ENCODE measurements around the gene PFDN2. TPM values are rescaled to one million over a fixed set of nuclear protein-coding genes. Genes with fewer than 3 reads are reported as not detected.

PFDN2 gene
- total RNA-seq, 2 experiments from 2014 or later = 66.3 to 68.0 TPM

DNA sequence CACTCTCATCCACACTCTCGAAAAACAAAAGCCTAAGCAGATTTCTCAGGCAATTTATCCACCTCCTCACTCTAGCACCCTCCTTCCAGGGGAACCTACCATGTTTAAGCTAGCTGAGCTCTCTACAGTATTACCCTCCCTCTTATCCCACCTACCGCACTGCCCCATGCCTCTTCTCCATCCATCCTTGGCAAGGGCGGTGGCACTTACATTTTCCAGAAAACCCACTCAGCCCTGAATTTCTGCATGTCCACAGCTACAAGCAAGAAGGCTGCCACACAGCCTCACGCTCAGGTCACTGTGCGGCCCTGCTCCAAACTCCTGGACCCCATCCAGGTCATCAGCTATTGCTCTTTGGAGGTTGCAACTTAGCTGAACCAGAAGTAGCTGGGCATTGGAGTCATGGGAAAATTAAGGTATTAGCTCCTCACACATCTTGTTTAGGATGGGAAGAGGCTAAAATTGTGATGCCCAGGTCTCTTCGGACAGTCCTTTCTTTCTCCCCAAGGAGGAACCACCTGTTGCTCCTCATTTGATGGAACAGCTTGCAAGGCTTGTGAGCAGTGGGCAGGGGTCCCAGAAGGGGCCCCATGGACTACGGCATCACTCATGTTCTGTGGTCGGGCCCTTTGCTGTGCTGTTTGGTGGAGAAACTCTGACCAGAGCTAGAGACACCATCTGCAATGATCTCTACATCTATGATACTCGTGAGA, 18.6 kb downstream of the PFDN2 start:
- Mint-ChIP-seq H3K27ac (peak overlapping the region; percentile 64), H3K4me1 (ENCODE audit: low read depth) (peaks cover 28% of the 10 kb centered on the region), H3K9me3 (ENCODE audit: insufficient read depth) (no peaks in the 10 kb centered on the region), H3K36me3 (ENCODE audit: low read depth) (peaks cover 29% of the 10 kb centered on the region), H3K27me3 (ENCODE audit: low read depth) (peaks cover 2% of the 10 kb centered on the region), H3K4me3 (peak overlapping the region; percentile 74)
- DNase-seq (no peak), ATAC-seq (no peak)
- POLR2A ChIA-PET = interaction anchor here (0.6 to 6.0 kb wide), 8 partner anchors 29 to 719 kb away, joined by 3 to 86 read pairs (median 5); partner anchors contain the start of genes ARHGAP30, DEDD, TSTD1 and USF1
- CTCF ChIA-PET = interaction anchor here (0.6 to 9.8 kb wide), 15 partner anchors 13 to 110 kb away, joined by 3 to 292 read pairs (median 4); partner anchors contain the start of genes ARHGAP30, DEDD and USF1

DNA sequence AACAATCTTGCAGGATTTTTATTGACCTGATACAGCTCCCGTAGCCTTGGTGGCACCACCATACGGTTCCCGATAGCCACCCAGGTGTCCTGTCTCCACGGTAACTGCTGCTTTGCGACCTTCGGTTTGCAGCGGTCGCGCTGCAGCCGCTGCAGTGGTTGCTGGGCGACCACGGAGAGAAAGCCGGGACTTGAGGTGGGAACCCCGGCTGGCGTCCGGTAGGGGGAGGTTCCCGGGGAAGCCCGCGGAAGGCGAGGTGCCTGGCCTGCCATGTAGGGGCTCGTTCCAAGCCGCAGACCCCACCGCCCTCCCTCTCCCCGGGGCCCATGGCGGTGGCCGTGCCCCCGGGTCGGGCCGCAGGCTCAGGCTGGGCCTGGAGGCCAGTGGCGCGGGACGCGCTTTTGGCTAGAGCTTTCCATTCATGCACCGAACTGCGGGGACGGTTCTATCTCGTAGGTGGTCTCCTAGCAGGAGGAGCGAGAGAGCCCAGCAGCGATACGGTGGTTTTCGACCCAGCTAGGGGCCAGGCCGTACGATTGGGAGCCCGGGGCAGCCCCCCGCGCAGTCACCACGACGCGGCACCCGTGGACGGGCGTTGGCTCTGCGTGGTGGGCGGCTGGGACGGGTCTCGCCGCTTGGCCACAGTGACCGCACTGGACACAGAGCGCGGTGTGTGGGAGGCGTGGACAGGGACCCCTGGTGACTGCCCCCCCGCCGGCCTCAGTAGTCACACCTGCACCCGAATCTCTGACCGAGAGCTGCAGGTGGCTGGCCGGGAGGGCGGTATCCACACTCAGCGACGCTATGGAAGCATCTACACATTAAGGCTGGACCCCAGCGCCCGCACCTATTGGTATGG, 19.4 kb downstream of the PFDN2 start, which contains the start of gene KLHDC9:
Gene KLHDC9, plus strand, starts transcription at position 152 of the 859 bp plus-strand sequence. Its CDS starts 175 bp downstream, at position 327.
- peak within 1 kb of the TSS; percentile 80 for H3K4me3 Mint-ChIP-seq
- ChIA-PET POLR2A (interaction anchor here (0.6 to 6.0 kb wide), 20 partner anchors 11 to 718 kb away, joined by 3 to 86 read pairs (median 4); partner anchors contain the start of genes ARHGAP30, DEDD, F11R and NIT1), CTCF (interaction anchor here (0.6 to 9.8 kb wide), 33 partner anchors 9 to 375 kb away, joined by 3 to 292 read pairs (median 4); partner anchors contain the start of genes ARHGAP30, DEDD, ITLN2 and NECTIN4)
- ATAC-seq (peak; percentile 78), DNase-seq (peak; percentile 86)
- peaks cover 25% of the 10 kb centered on the region for H3K36me3 Mint-ChIP-seq (ENCODE audit: low read depth)
- no peaks in the 10 kb centered on the region for H3K9me3 Mint-ChIP-seq (ENCODE audit: insufficient read depth)
- H3K27ac Mint-ChIP-seq = peak within 1 kb of the TSS; percentile 91
- peaks cover 30% of the 10 kb centered on the region for H3K4me1 Mint-ChIP-seq (ENCODE audit: low read depth)
- H3K27me3 Mint-ChIP-seq (ENCODE audit: low read depth) = peaks cover 2% of the 10 kb centered on the region

DNA sequence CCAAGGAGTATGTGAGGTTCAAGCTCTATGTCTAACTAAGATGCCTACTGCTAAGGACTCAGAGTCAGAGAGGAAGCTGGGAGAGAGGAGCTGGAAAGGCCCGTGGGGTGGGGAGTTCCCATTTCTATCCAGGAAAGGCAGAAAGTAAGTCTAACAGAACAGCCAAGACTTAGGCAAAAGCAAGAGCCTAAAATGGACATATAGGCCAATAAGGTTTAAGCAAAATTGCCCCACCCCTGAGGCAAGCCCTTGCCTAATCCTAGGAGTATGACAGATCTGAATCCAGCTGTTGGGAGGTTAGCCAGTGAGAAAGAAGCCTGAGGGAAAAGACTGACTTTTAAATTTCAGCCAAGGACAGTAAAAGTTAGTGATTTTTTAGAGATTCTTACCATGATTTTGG, 21.3 kb downstream of the PFDN2 start:
- H3K27ac Mint-ChIP-seq = no peak overlapping the region
- peaks cover 2% of the 10 kb centered on the region for H3K27me3 Mint-ChIP-seq (ENCODE audit: low read depth)
- peaks cover 19% of the 10 kb centered on the region for H3K36me3 Mint-ChIP-seq (ENCODE audit: low read depth)
- H3K4me3 Mint-ChIP-seq = no peak overlapping the region
- DNase-seq (no peak), ATAC-seq (no peak)
- H3K9me3 Mint-ChIP-seq (ENCODE audit: insufficient read depth) = no peaks in the 10 kb centered on the region
- H3K4me1 Mint-ChIP-seq (ENCODE audit: low read depth) = peaks cover 46% of the 10 kb centered on the region
- POLR2A ChIA-PET = interaction anchor here (0.6 to 6.0 kb wide), 6 partner anchors 17 to 75 kb away, joined by 3 to 86 read pairs (median 6); partner anchors contain the start of genes ARHGAP30, NIT1, PFDN2 and USF1
- CTCF ChIA-PET = interaction anchor here (1.1 to 9.8 kb wide), 27 partner anchors 11 to 371 kb away, joined by 3 to 292 read pairs (median 7); partner anchors contain the start of genes ARHGAP30, F11R, ITLN2 and NIT1

DNA sequence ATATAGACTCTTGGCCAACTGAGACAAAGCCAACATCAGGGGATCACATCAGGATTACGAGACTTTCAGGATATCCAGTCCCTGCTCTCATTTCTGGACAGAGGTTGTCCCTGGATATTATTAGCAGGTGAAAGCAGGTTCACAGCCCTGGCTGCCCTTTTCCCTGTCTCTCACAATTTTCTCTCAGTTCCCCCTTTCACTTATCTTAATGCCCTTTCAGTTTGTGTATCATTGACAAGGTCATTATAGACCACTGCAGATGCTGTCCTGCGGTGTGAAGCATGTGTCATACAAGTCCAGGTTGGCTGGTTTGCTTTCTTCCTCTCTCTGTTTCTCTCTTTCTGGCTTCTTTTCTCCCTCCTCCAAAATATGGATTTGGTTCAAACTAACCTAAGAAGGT, 21.8 kb downstream of the PFDN2 start:
- peaks cover 15% of the 10 kb centered on the region for H3K36me3 Mint-ChIP-seq (ENCODE audit: low read depth)
- peaks cover 2% of the 10 kb centered on the region for H3K27me3 Mint-ChIP-seq (ENCODE audit: low read depth)
- ChIA-PET CTCF (interaction anchor here (1.5 to 9.8 kb wide), 11 partner anchors 10 to 145 kb away, joined by 5 to 292 read pairs (median 12); partner anchors contain the start of genes ARHGAP30, ITLN2, PPOX and USF1), POLR2A (interaction anchor here (0.6 to 6.0 kb wide), 2 partner anchors 26 to 206 kb away, joined by 3 to 86 read pairs; partner anchors contain the start of gene ARHGAP30)
- ATAC-seq (no peak), DNase-seq (no peak)
- H3K4me3 Mint-ChIP-seq = no peak overlapping the region
- no peak overlapping the region for H3K27ac Mint-ChIP-seq
- H3K4me1 Mint-ChIP-seq (ENCODE audit: low read depth) = peaks cover 47% of the 10 kb centered on the region
- H3K9me3 Mint-ChIP-seq (ENCODE audit: insufficient read depth) = no peaks in the 10 kb centered on the region

DNA sequence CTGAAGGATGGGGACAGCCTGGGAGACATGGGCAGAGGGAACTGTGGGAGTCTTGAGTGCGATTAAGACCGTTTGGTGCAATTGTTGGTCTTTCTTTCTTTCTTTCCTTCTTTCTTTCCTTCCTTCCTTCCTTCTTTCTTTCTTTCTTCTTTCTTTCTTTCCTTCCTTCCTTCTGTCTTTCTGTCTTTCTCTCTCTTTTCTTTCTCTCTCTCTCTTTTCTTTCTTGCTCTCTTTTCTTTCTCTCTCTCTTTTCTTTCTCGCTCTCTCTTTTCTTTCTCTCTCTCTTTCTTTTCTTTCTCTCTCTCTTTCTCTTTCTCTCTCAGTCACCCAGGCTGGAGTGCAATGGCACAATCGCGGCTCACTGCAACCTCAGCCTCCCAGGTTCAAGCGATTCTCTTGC, 22.6 kb downstream of the PFDN2 start:
- POLR2A ChIA-PET = interaction anchor here (0.6 to 3.0 kb wide), 3 partner anchors 25 to 207 kb away, joined by 3 to 12 read pairs (median 4); partner anchors contain the start of gene ARHGAP30
- peaks cover 14% of the 10 kb centered on the region for H3K36me3 Mint-ChIP-seq (ENCODE audit: low read depth)
- CTCF ChIA-PET = interaction anchor here (2.2 to 9.8 kb wide), 6 partner anchors 10 to 141 kb away, joined by 10 to 292 read pairs (median 35); partner anchors contain the start of genes ARHGAP30, ITLN2 and USF1
- no peaks in the 10 kb centered on the region for H3K9me3 Mint-ChIP-seq (ENCODE audit: insufficient read depth)
- peaks cover 55% of the 10 kb centered on the region for H3K4me1 Mint-ChIP-seq (ENCODE audit: low read depth)
- DNase-seq (no peak), ATAC-seq (no peak)
- peaks cover 2% of the 10 kb centered on the region for H3K27me3 Mint-ChIP-seq (ENCODE audit: low read depth)
- no peak overlapping the region for H3K27ac Mint-ChIP-seq
- no peak overlapping the region for H3K4me3 Mint-ChIP-seq

DNA sequence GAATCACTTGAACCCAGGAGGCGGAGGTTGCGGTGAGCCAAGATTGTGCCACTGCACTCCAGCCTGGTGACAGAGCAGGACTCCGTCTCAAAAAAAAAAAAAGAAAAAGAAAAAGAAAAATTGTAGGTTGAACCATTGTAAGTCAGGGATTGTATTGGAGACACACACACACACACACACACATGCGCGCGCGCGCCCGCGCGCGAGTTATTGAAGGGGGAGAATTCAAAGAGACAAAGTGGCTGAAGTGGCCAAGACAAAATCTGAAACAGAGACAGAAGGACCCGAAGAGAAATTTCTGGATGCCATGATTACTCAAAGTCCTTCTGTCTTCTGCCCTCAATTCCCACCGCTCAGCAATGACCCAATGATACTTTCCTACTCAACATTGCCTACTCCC, 23.4 kb downstream of the PFDN2 start:
- DNase-seq (no peak), ATAC-seq (no peak)
- no peak overlapping the region for H3K4me3 Mint-ChIP-seq
- H3K9me3 Mint-ChIP-seq (ENCODE audit: insufficient read depth) = no peaks in the 10 kb centered on the region
- peaks cover 57% of the 10 kb centered on the region for H3K4me1 Mint-ChIP-seq (ENCODE audit: low read depth)
- no peak overlapping the region for H3K27ac Mint-ChIP-seq
- peaks cover 2% of the 10 kb centered on the region for H3K27me3 Mint-ChIP-seq (ENCODE audit: low read depth)
- POLR2A ChIA-PET = interaction anchor here (0.9 to 3.0 kb wide), 2 partner anchors 24 to 29 kb away, joined by 4 to 12 read pairs; partner anchors contain the start of gene ARHGAP30
- CTCF ChIA-PET = interaction anchor here (4.6 to 9.8 kb wide), 3 partner anchors 21 to 99 kb away, joined by 52 to 292 read pairs (median 100); partner anchors contain the start of genes ARHGAP30 and USF1
- H3K36me3 Mint-ChIP-seq (ENCODE audit: low read depth) = peaks cover 8% of the 10 kb centered on the region

DNA sequence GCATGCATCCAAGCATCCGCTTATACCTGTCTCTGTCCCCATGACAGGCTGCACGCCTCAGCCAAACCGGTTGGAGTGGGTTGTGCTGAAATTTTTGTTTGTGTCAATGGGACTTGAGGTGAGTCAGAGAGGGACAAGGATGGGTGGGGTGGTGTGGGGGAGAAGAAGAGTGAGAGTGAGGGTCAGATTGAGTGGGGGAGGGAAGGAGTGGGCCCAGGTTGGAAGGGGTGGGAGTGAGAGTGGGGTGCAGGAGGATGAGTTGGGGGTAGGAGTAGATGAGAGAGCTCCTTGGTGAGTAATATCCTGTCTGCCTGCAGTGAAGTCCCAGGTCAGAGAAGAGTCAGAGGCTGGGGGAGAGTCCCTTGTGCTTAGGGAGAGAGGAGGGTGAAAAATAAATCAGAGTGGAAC, 25.2 kb downstream of the PFDN2 start:
- Mint-ChIP-seq H3K36me3 (ENCODE audit: low read depth) (peaks cover 2% of the 10 kb centered on the region), H3K27me3 (ENCODE audit: low read depth) (peaks cover 2% of the 10 kb centered on the region), H3K9me3 (ENCODE audit: insufficient read depth) (no peaks in the 10 kb centered on the region), H3K4me1 (ENCODE audit: low read depth) (peaks cover 46% of the 10 kb centered on the region), H3K27ac (peak overlapping the region; percentile 27), H3K4me3 (no peak overlapping the region)
- ChIA-PET CTCF (interaction anchor here (0.9 to 9.8 kb wide), 6 partner anchors 20 to 138 kb away, joined by 3 to 292 read pairs (median 5); partner anchors contain the start of genes ARHGAP30, ITLN2, NIT1 and PFDN2), POLR2A (interaction anchor here (1.3 to 3.0 kb wide), 3 partner anchors 22 to 47 kb away, joined by 4 to 12 read pairs (median 12); partner anchors contain the start of genes ARHGAP30 and USF1)
- DNase-seq = no peak
- ATAC-seq = peak; percentile 33

DNA sequence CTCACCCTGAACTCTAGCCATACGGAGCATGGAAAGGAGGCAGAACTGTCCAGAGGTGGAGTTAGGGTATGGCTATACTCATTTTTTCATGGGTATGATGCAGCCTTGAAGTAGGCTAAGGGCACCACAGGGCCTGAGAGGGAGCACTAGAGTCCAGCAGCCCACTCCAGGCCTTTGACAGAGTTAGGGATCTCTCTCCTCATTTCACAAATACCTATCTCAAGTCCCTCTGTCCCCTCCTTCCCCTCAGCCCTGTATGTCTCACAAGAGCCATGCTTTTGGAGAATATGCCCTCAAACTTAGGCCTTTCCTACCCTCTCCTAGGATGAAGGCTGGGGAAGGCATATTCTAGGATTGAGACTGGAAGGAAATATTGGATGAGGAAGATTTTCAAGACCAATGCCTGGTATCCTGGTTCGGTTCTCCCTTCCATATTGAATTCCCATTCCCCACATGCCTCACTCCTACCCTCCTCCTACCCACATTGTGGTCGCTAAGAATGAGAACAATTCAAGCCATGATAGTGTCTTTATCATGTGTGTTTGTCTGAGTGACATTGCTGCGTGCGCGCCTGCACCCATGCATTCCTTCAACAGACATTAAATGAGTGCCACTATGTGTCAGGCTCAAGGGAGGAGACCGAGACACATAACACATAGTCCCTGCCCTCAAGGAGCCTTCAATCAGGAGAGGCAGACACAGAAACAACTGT, 25.9 kb downstream of the PFDN2 start:
- POLR2A ChIA-PET = interaction anchor here (1.3 to 3.0 kb wide), 3 partner anchors 22 to 46 kb away, joined by 4 to 12 read pairs (median 12); partner anchors contain the start of genes ARHGAP30 and USF1

DNA sequence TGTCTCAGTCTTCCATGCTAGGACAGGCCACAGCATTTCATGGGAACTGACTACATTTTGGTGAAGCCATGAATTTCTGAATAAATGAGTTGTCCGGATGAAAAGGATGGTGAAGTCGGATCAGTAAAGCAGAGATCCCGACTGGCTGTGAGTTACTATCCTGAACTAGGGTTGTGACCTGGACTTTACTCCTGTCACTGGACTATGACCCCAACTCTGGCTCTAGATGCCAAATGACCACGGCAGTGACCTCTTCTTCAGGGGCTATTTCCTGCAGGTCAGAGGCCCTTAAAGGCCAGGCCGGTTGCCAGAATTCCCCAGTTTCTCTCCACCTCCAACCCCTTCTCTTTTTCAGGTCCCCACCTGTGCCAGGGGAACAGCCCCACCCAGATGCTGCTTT, 26.7 kb downstream of the PFDN2 start:
- Mint-ChIP-seq H3K27me3 (ENCODE audit: low read depth) (no peaks in the 10 kb centered on the region), H3K36me3 (ENCODE audit: low read depth) (no peaks in the 10 kb centered on the region), H3K4me3 (no peak overlapping the region), H3K9me3 (ENCODE audit: insufficient read depth) (no peaks in the 10 kb centered on the region), H3K27ac (no peak overlapping the region), H3K4me1 (ENCODE audit: low read depth) (peaks cover 31% of the 10 kb centered on the region)
- ChIA-PET CTCF (no interaction called here), POLR2A (no interaction called here)
- no peak for ATAC-seq
- no peak for DNase-seq

More for the DNA sequence above, 25.9 kb downstream of the PFDN2 start:
- H3K4me3 Mint-ChIP-seq = no peak overlapping the region
- DNase-seq = no peak
- CTCF ChIA-PET = interaction anchor here (0.9 to 9.8 kb wide), 5 partner anchors 19 to 138 kb away, joined by 3 to 292 read pairs (median 4); partner anchors contain the start of genes ARHGAP30 and ITLN2
- peaks cover 39% of the 10 kb centered on the region for H3K4me1 Mint-ChIP-seq (ENCODE audit: low read depth)
- H3K36me3 Mint-ChIP-seq (ENCODE audit: low read depth) = no peaks in the 10 kb centered on the region
- no peaks in the 10 kb centered on the region for H3K27me3 Mint-ChIP-seq (ENCODE audit: low read depth)
- ATAC-seq = no peak
- H3K9me3 Mint-ChIP-seq (ENCODE audit: insufficient read depth) = no peaks in the 10 kb centered on the region
- no peak overlapping the region for H3K27ac Mint-ChIP-seq

DNA sequence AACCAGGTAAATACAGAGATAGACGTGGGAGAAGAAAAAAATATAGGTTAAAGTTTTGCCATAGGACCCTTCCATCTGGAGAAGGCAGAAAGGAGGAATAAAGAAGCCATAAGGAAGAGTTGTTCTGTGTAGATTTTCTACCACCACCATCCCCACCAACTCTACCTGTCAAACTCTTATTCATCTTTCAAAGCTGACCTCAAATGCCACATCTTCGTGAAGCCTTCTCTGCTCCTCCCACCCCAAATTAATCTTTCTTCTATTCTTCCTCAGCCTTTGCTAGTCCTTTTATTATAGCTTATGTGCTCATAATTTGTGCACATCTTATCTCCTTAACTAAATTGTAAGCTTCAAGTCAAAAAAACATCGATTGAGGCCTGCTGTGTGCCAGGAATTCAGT, 27.2 kb downstream of the PFDN2 start:
- H3K4me1 Mint-ChIP-seq (ENCODE audit: low read depth) = peaks cover 31% of the 10 kb centered on the region
- ChIA-PET CTCF (interaction anchor here (1.1 kb wide), 1 partner anchor 100 kb away, joined by 3 read pairs; no protein-coding TSS in a partner anchor), POLR2A (no interaction called here)
- ATAC-seq = peak; percentile 45
- no peaks in the 10 kb centered on the region for H3K9me3 Mint-ChIP-seq (ENCODE audit: insufficient read depth)
- H3K4me3 Mint-ChIP-seq = no peak overlapping the region
- H3K27me3 Mint-ChIP-seq (ENCODE audit: low read depth) = no peaks in the 10 kb centered on the region
- no peak overlapping the region for H3K27ac Mint-ChIP-seq
- DNase-seq = no peak
- H3K36me3 Mint-ChIP-seq (ENCODE audit: low read depth) = no peaks in the 10 kb centered on the region

Data from activated CD8-positive, alpha-beta T cell treated with anti-CD3 and anti-CD28 coated beads, Interleukin-2, amount 10 ng/mL, durations not matched to agents 7 days and 5 days (primary cell).